ENCODE measurements around the gene PTPRG. TPM values are rescaled to one million over a fixed set of nuclear protein-coding genes. Genes with fewer than 3 reads are reported as not detected.

The PTPRG gene
- polyA plus RNA-seq, 10 donors = 25.7 to 37.0 (median 33.0) TPM

DNA sequence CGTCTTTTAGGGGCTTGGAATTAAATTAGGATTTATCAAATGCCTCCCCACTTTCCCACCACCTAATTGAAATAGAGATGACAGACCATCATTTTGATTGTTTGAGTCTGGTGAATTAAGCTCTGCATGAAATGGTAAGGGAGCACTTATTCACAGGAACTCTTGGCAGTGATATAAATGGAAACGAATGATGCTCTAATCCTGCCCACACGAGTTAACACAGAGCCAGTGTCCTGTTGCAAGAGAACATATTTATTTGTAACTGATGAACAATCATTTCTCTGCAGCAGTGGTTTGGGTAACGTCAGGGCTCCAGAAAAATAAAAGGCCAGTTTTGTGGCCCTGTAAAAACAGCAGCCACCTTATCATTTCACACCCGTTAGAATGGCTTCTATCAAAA, 648.6 kb downstream of the PTPRG start:
- no peak for DNase-seq

- no peak for DNase-seq
Measured at GRCh38 chr3:62211675-62212429, 650.5 kb downstream of the PTPRG start.

DNA sequence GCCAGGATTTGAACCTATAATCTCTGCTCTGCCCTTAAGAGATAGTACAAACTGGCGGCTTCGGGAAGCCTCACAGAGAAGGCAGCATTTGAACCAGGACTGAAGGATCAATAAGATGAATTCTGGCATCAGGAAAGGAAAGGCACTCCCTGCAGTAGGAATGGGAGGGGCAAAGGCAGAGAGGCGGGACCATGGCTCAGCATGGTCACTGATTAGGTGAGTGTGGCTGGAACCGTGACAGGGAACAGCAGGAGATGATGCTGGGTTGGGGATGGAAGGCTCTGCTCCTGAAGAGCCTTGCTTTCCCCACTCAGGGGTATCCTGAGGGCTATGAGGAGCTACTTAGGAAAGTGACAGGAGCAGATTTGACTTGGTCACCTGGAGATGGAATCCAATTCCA, 653.5 kb downstream of the PTPRG start:
- no peak for DNase-seq

DNA sequence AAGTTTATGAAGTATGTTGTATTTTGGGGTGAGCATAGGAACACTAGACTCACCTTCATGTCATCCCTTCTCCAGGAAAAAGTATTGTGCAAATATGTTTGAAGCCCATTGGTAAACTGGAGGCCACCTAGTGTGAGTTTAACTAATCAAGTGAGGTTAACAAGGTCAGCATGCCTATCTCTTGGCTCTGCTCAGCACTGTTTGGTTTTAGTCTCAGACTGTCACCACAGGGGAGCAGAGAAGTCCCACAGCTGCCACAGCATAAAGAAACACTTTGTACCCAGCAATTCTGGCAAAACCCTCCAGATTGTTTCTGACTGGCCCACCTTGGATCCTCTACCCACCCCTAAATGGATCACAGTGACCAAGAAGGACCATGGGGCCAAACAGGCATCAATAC, 659.2 kb downstream of the PTPRG start:
- DNase-seq = no peak

DNA sequence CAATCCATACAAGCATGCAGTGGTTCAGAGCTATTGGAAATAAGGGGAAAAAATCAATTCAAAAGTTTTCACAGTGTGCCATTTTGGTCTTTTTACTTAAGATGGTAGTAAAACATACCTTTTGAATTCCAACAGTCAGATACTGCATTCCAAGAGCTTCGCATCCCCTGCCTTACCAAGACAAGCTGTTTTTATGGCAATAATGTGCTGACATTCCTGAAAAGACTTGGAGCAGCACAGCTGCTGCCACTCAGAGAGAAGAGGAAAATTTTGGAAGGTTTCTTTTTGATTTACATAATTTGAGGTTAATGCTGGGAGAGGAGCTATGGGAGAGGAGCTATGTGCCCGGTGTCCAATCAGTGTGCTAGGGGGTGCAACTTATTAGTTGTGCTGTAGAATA, 663.7 kb downstream of the PTPRG start:
- no peak for DNase-seq

- no peak for DNase-seq
Measured at GRCh38 chr3:62226601-62227339, 665.4 kb downstream of the PTPRG start.

GRCh38 chr3:62228467-62228866, 667.1 kb downstream of the PTPRG start:
- DNase-seq = no peak

- no peak for DNase-seq
Measured at GRCh38 chr3:62229211-62229610, 667.8 kb downstream of the PTPRG start.

DNA sequence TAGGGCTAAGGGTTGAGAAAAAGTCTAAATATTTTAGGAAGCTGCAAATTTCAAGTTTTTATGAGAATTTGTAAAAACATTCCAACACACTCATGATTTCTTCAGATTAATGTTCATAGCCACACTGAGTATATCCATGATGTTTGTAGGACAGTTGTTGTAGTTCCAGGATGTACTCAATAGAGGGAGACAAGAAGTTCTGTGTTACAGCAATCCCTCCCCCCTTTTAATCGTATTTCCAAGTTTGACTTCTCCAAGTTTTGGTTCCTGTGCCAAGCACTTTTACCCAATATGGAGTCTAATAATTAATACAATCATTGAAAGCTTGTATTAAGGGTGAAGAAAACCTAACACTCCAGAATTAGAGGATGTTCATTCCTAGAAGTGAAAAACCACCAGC, 668.5 kb downstream of the PTPRG start:
- DNase-seq = no peak

DNA sequence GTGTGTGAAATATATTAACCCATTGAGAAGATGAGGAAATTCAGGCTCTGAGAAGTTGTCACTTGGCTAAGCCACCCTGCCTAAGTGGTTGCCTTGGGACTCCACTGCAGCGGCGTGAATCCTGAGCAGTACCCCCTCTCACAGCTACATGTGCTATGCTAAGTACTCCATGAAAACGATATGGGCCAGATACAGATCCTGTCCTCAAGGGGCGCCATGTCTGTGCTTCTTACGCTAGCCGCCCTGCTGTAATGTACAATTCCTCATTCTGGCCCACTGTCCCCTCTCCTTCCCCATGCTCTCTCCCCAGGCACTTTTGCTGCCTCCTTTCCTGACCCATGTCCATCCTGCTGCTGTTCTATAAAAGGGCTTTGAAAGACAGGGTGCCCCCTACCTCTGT, 671.7 kb downstream of the PTPRG start:
- DNase-seq = no peak

- peak; percentile 6 to 52 (median 30) for DNase-seq
Measured at GRCh38 chr3:62236016-62236415, 674.6 kb downstream of the PTPRG start.

DNA sequence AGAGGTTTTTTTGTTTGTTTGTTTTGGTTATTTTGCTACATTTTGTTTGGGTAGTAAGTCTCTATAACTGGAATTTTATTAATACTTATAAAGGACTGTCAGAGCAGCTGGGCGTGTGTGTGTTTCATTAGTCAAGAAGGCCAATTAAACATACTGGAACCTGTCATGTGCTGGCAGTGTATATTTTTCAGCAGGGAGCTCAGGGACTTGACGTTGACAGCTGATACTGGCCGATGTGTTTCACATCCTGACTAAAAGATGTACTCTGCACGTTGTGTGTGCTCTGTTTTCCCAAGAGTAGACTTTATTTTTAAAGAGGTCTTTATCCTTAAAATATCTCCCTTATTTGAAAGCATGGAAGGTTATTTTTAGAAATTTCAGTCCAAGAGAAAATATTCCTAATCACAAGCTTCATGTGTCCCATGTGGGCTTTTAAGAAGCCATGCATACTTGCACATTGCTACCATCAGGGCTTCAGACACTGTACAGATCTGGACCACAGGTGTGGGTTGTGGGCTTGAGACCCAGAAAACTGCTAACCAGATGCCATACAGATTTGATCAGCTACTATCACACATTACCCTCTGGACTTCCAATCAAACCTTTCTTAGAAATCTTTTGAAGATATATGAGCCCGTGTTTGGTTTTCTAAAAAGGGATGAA, 676.0 kb downstream of the PTPRG start:
- DNase-seq = peak in 2 of 3 donors; percentile 7 to 36

DNA sequence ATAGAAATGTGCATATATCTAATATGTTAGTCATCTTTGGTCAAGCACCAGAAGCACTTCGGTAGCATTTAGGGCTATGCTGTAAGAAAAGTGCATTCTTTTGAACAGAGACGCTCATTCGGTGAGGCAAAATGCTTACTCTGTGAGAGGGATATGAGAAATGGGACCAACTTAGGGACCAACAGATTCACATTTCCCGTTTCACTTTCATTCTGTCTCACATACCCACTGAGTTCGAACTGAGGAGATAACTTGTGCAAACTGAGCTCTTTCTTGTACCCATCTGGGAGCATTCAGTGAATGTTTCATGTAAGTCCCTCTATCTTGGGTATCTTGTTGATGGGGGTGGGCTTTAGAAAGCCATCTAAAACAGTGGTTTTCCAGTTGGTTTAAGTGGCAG, 676.6 kb downstream of the PTPRG start:
- DNase-seq = no peak

GRCh38 chr3:62238431-62238830, 677.1 kb downstream of the PTPRG start:
- DNase-seq = peak in 1 of 3 donors; percentile 8

DNA sequence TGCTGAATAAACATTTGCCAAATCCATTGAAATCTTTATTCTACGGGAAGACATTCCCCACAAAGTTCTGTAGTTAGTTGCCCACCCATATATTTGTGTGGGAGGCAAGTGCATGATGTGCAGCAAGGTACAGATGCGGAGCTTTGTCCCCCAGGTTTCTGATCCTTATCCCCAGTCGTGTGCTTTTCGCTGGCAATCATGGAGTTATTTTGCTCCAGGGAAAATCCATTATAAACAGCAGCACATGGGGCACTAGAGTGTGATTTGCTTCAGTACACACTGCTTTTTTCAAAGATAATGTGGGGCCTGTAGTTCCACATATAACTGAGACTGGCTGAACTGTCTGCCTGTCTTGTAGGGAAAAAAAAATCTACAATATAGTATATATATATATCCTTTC, 679.9 kb downstream of the PTPRG start:
- no peak for DNase-seq

DNA sequence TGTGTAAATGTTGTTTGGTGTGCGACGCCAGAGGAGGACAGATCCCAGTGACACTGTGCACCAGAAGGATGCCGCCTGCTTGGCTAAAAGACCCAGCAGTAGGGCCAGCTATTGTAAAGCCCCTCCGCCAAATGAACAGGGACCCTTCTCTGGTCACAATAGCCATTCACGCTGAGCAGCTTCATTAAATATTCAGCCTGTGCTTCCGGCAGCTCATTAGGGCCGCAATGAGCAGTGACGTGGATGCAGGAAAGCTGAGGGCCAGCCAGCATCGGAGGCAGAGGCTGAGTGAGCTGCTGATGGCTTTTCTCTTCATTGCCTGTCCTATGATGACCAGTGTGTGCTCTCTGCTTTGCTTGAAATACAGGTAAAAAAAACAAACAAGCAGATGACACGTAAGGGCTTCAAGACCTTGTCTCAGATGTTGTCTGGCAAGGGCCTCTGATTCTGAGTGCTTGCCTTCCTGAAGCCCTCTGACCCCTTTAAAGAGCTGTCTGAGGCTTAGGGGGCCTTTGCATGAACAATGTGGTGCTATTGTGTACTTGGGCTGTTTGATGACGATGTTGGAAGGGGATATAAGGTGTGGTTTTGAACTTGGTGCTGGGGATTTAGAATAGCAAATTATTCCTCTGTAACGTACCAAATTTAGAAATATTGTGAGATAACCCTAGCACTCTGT, 681.6 kb downstream of the PTPRG start:
- no peak for DNase-seq

- DNase-seq = no peak
Measured at GRCh38 chr3:62246094-62246493, 684.7 kb downstream of the PTPRG start.

GRCh38 chr3:62246985-62247384, 685.6 kb downstream of the PTPRG start:
- no peak for DNase-seq

DNA sequence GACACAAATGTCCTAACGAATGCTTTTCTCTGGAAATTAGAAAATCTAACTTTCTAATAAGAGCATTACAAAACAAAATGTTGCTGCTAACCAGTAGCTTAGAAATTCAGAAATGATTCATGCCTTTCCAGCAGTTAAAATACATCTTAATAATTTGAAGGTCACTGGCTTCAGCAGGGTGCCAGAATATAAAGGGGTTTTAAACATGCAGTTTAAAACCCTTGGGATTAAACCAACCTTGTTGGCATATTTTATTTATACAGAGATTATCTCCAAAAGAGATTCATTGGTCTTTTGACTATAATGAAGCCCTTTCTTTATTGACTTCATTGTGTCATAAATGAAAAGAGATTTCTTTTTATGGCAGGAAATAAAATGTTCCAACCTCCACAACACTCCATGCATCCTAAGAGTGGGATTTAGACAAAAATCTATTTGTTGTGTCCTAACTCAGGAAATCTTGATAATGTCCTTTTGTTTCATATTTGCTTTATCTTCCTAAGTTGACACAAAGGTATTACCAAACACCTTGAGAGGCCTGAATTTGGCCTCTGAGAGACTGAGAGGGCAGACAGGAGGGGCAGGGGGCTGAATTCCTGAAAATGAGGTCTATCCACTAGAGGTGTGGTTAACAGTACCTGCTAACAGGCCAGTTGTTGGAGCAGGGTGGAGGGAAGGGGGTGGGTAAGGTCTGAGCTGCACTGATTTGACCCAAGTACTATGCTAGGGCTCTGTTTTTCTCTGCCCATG, 687.5 kb downstream of the PTPRG start:
- DNase-seq = no peak

DNA sequence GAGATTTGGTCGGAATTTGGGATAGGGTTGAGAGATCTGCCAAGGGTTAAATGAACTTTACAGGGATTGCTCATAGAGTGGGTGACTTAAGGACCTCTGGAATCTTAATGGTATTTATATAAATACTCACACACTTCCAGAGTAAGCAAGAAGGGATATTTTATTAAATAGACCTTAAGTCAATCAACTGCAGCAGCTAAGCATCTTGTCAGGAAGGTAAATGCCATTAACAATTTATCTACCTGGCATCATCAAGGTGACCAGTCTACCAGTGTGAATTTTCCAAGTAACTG, 688.1 kb downstream of the PTPRG start:
- DNase-seq = no peak

DNA sequence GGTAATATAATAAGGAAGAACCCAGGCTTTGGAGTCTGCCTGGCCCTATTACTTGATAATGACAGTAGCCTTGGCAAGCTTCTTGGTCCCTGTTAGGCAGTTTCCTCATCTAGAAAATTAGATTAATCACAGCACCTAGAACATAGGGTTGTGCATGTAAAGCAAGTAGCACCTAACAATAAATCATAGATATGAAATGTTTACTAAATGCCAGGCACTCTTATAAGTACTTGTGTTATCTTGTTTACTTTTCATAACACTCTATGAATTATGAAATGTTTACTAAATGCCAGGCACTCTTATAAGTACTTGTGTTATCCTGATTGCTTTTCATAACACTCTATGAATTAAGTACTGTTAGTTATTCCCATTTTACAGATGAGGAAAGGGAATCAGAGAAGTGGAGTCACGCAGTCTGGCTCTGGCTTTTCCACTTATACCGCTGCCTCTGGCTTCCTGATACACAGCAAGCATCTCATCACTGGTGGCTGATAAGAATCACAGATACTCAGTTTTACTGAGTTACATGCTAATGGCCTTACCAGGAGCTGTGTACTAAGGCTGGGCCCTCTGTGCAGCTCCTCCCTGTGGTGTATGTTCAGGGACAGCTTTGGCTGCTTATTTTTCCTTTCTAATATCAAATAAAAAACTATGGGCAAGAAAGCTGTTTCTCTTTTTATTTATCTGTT, 688.6 kb downstream of the PTPRG start:
- no peak for DNase-seq
